ENCODE data around the gene MTCH1. TPM values are rescaled to one million over a fixed set of nuclear protein-coding genes. Genes with fewer than 3 reads are reported as not detected.

MTCH1 gene
- total and polyA plus RNA-seq, 9 of the 15 experiments (the other 6 are each of a cell fraction or from before 2014, with no cell fraction given) = 7.9 to 161 (median 118) TPM

GRCh38 chr6:37018198-37019064 lies 32.4 kb upstream of the MTCH1 start (continued):
- peak; percentile 24; the same call in 1 of the 2 replicates for TF ChIP-seq ELF4 (CRISPR knock-in tag; IDR thresholded peaks at IDR 0.05)
- no peak for TF ChIP-seq TARDBP (IDR thresholded peaks at IDR 0.05)
- no peak for TF ChIP-seq ZNF445 (CRISPR knock-in tag; IDR thresholded peaks at IDR 0.05; ENCODE audit: low read depth)
- TF ChIP-seq MBD2 (IDR thresholded peaks at IDR 0.05; ENCODE audit: borderline replicate concordance, low read depth) = no peak
- no peak for TF ChIP-seq ZNF395 (CRISPR knock-in tag; IDR thresholded peaks at IDR 0.05)
- no peak for TF ChIP-seq TBP (optimal IDR thresholded peaks at IDR 0.05; ENCODE audit: low read depth, low read length)
- peak; percentile 6; the same call in 1 of the 2 replicates for TF ChIP-seq ZNF79 (CRISPR knock-in tag; IDR thresholded peaks at IDR 0.05; ENCODE audit: low read depth)
- TF ChIP-seq SIN3A (IDR thresholded peaks at IDR 0.05; ENCODE audit: borderline replicate concordance in 2 of 2, control insufficient read depth in 1 of 2, low read depth in 2 of 2, low read length in 2 of 2) = no peak
- peak; percentile 78 for TF ChIP-seq ZFP91 (CRISPR knock-in tag; IDR thresholded peaks at IDR 0.05)
- TF ChIP-seq MTF1 (CRISPR knock-in tag; IDR thresholded peaks at IDR 0.05; ENCODE audit: borderline replicate concordance) = no peak
- TF ChIP-seq ZNF586 (CRISPR knock-in tag; conservative IDR thresholded peaks at IDR 0.05) = no peak
- no peak for TF ChIP-seq HMG20A (CRISPR knock-in tag; conservative IDR thresholded peaks at IDR 0.05)
- TF ChIP-seq ZNF655 (CRISPR knock-in tag; IDR thresholded peaks at IDR 0.05) = no peak
- TF ChIP-seq PREB (CRISPR knock-in tag; IDR thresholded peaks at IDR 0.05) = no peak
- no peak for TF ChIP-seq SIN3B (IDR thresholded peaks at IDR 0.05; ENCODE audit: low read depth)
- no peak for TF ChIP-seq FOXK2 (conservative IDR thresholded peaks at IDR 0.05 in 1 of 2, IDR thresholded peaks at IDR 0.05 in 1 of 2; ENCODE audit: low read depth in 2 of 2)
- no peak; the same call in 1 of the 2 replicates for TF ChIP-seq SOX6 (IDR thresholded peaks at IDR 0.05)
- TF ChIP-seq FUS (optimal IDR thresholded peaks at IDR 0.05; ENCODE audit: low read depth, low read length) = no peak
- 0 out of 2 replicates have a peak, but pooled peaks have one; percentile 74 for TF ChIP-seq RUNX1 (IDR thresholded peaks at IDR 0.05; ENCODE audit: low read depth)
- TF ChIP-seq BCL6 (CRISPR knock-in tag; IDR thresholded peaks at IDR 0.05) = no peak
